Neural cell (in vitro differentiated cells): ENCODE data around the gene DNM2. TPM values are rescaled to one million over a fixed set of nuclear protein-coding genes. Genes with fewer than 3 reads are reported as not detected.

Experiments used
- H2AFZ ChIP-seq: fragments of 200-600, 300-800 bp; sonication (generic), shearing (Covaris generic); 2 replicates; pipeline ENCODE4 v1.6.0; 2014; ENCODE audit warnings: low read depth, mild to moderate bottlenecking, antibody characterized with exemption, low read length, moderate library complexity
- H3F3A ChIP-seq: fragments of 200-600 bp; shearing (Covaris generic); 2 replicates; pipeline ENCODE4 v1.6.1; 2016; ENCODE audit warnings: mild to moderate bottlenecking, moderate library complexity, mixed read lengths, antibody characterized with exemption, low read length; ENCODE audit not compliant: insufficient read depth, poor library complexity, severe bottlenecking
- H3K27ac ChIP-seq: fragments of 200-600, 300-800 bp; sonication (generic), shearing (Covaris generic); 2 replicates; pipeline ENCODE4 v1.5.1; 2014; ENCODE audit warnings: mild to moderate bottlenecking, low read length, moderate library complexity
- H3K27me3 ChIP-seq: fragments of 300-800, 200-600 bp; sonication (generic), shearing (Covaris generic); 2 replicates; pipeline ENCODE4 v1.6.0; 2014; ENCODE audit warnings: mild to moderate bottlenecking, low read depth, low read length, moderate library complexity; ENCODE audit not compliant: insufficient read depth
- H3K36me3 ChIP-seq: fragments of 300-800, 200-600 bp; sonication (generic), shearing (Covaris generic); 2 replicates; pipeline ENCODE4 v1.5.1; 2014; ENCODE audit warnings: mild to moderate bottlenecking, antibody characterized with exemption, low read length, moderate library complexity; ENCODE audit not compliant: insufficient read depth
- H3K4me2 ChIP-seq: fragments of 300-800, 200-600 bp; sonication (generic), shearing (Covaris generic); 2 replicates; pipeline ENCODE4 v1.6.0; 2014; ENCODE audit warnings: mild to moderate bottlenecking, low read length
- H3K4me3 ChIP-seq: fragments of 300-800, 200-600 bp; sonication (generic), shearing (Covaris generic); 2 replicates; pipeline ENCODE4 v1.5.1; 2014; ENCODE audit warnings: mild to moderate bottlenecking, low read length, moderate library complexity
- H3K79me2 ChIP-seq: fragments of 200-600 bp; shearing (Covaris generic); replicated peaks from 2 replicates; pipeline ENCODE4 v1.6.0; 2014; ENCODE audit warnings: mild to moderate bottlenecking, low read length, moderate library complexity; ENCODE audit not compliant: insufficient read depth
- H3K9ac ChIP-seq: fragments of 300-800, 200-600 bp; sonication (generic), shearing (Covaris generic); 2 replicates; pipeline ENCODE4 v1.6.1; 2016; ENCODE audit warnings: mild to moderate bottlenecking, low read length, mixed read lengths
- H3K9me2 ChIP-seq: fragments of 200-600 bp; shearing (Covaris generic); 2 replicates; pipeline ENCODE4 v1.6.1; 2016; ENCODE audit warnings: mild to moderate bottlenecking, low read length, mixed read lengths; ENCODE audit not compliant: insufficient read depth
- H3K9me3 ChIP-seq: fragments of 200-600, 300-800 bp; sonication (generic), shearing (Covaris generic); 2 replicates; pipeline ENCODE4 v1.6.1; 2016; ENCODE audit warnings: mild to moderate bottlenecking, mixed run types, low read length, moderate library complexity, mixed read lengths
- H4K20me1 ChIP-seq: fragments of 200-600 bp; shearing (Covaris generic); 2 replicates; pipeline ENCODE4 v1.6.1; 2016; ENCODE audit warnings: mild to moderate bottlenecking, mixed run types; ENCODE audit not compliant: insufficient read depth
- EP300 ChIP-seq: fragments of 450-650 bp; conservative IDR thresholded peaks from 2 replicates; pipeline ENCODE4 v1.6.1; 2014; ENCODE audit warnings: antibody characterized with exemption, mild to moderate bottlenecking, moderate library complexity; ENCODE audit not compliant: poor library complexity, severe bottlenecking
- EZH2 ChIP-seq: fragments of 200-600, 300-800 bp; shearing (Covaris generic), sonication (generic); IDR thresholded peaks from 2 replicates; pipeline ENCODE4 v1.6.1; 2014; ENCODE audit warnings: antibody characterized with exemption, low read length, borderline replicate concordance, mild to moderate bottlenecking; ENCODE audit not compliant: insufficient read depth, poor library complexity, severe bottlenecking
- MXI1 ChIP-seq: fragments of 450-650 bp; conservative IDR thresholded peaks from 2 replicates; pipeline ENCODE4 v1.6.1; 2014; ENCODE audit warnings: antibody characterized with exemption, mild to moderate bottlenecking; ENCODE audit not compliant: poor library complexity, severe bottlenecking
- POLR2AphosphoS5 ChIP-seq: IDR thresholded peaks from 2 replicates; pipeline ENCODE4 v1.6.1; 2012
- RAD21 ChIP-seq: fragments of 450-650 bp; conservative IDR thresholded peaks from 2 replicates; pipeline ENCODE4 v1.6.1; 2014; ENCODE audit warnings: antibody characterized with exemption, mild to moderate bottlenecking, moderate library complexity
- SMC3 ChIP-seq: fragments of 450-650 bp; conservative IDR thresholded peaks from 2 replicates; pipeline ENCODE4 v1.6.1; 2014; ENCODE audit warnings: antibody characterized with exemption, mild to moderate bottlenecking, moderate library complexity; ENCODE audit not compliant: poor library complexity
- TAF1 ChIP-seq: IDR thresholded peaks from 2 replicates; pipeline ENCODE4 v1.6.1; 2012; ENCODE audit warnings: low read depth
- polyA plus RNA-seq: library from polyadenylated mRNA; depleted of rRNA; stranded (reverse); fragments of >200 nt; gene quantifications from 2 replicates; pipeline ENCODE4 v1.2.3, GENCODE V29; 2014
- TF ChIP-seq, protein P1 (sequence below): IDR thresholded peaks from 2 replicates; pipeline ENCODE4 v1.6.1; 2012; ENCODE audit warnings: borderline replicate concordance
- TF ChIP-seq, protein P2 (sequence below): fragments of 450-650 bp; IDR thresholded peaks from 2 replicates; pipeline ENCODE4 v1.5.1; 2014; ENCODE audit warnings: antibody characterized with exemption, mild to moderate bottlenecking, moderate library complexity; ENCODE audit not compliant: poor library complexity, severe bottlenecking

The DNM2 gene
- polyA plus RNA-seq, 1 donor from 2014 or later = 31.4 TPM

DNA sequence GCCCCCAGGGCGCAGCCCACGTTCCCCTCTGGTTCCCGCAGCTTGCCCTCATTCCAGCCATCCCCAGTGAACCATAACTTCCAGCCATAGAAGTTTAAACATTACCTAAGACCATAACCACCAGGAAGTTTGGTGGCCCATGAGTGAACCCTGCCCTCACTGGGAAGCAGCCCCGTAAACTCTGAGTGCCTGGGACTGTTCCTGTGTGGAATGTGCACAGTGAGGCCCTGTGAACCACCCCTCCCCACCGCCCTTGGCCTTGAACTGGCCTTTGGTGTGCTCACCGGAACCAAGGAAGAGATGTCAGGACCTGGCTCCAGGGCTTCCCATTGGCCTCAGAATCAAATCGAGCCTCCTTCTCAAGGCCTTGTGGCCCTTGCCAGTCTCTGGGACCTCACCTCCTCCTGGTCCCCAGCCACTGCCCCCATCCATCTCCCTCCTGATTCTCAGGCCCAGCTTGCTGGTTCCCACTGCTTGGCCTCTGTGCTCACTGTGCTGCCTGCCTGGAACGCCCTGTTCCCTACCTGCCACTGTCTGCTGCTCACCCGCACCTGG is 46.5 kb downstream of the DNM2 start:
- no peaks in the 10 kb centered on the region for H4K20me1 ChIP-seq

DNA sequence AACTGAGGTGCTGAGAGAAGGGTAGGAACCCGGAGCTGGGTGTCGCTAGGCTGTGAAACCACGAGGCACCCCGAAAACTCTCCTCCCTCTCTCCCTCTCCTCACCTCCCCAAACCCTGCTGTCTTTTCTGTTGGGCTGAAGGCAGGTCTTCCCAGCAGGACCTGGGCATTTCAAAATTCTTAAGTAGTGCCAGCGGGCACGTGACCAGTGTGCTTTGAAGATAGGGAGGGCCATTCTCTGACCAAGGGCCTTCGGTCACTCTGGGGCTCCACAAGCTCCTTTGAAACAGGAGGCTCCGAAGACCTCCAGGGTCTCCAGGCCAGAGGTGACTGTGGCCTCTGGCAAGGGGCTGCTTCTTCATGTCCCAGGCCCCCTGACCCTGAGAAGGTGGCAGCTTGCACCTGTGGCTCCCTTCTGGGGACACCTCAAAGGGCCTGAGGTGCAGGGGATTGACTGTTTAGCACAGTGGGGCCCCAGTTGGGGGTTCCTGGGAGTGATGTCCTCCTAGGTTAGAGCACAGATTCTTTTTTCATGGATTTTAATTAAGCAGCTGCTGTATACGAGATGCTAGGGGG is 48.3 kb downstream of the DNM2 start:
- Histone ChIP-seq H3K9ac (no peak overlapping the region), H3K27me3 (no peaks in the 10 kb centered on the region), H3F3A (no peaks in the 10 kb centered on the region), H2AFZ (no peak overlapping the region), H4K20me1 (no peaks in the 10 kb centered on the region), H3K9me3 (no peaks in the 10 kb centered on the region), H3K4me2 (no peak overlapping the region), H3K27ac (no peak overlapping the region), H3K36me3 (peaks cover 5% of the 10 kb centered on the region), H3K79me2 (no peaks in the 10 kb centered on the region), H3K4me3 (no peak overlapping the region), H3K9me2 (no peaks in the 10 kb centered on the region)
- no peak for TF ChIP-seq TAF1
- no peak for TF ChIP-seq EZH2
- no peak for TF ChIP-seq MXI1
- no peak for TF ChIP-seq SMC3
- no peak for TF ChIP-seq RAD21
- TF ChIP-seq, protein P1, sequence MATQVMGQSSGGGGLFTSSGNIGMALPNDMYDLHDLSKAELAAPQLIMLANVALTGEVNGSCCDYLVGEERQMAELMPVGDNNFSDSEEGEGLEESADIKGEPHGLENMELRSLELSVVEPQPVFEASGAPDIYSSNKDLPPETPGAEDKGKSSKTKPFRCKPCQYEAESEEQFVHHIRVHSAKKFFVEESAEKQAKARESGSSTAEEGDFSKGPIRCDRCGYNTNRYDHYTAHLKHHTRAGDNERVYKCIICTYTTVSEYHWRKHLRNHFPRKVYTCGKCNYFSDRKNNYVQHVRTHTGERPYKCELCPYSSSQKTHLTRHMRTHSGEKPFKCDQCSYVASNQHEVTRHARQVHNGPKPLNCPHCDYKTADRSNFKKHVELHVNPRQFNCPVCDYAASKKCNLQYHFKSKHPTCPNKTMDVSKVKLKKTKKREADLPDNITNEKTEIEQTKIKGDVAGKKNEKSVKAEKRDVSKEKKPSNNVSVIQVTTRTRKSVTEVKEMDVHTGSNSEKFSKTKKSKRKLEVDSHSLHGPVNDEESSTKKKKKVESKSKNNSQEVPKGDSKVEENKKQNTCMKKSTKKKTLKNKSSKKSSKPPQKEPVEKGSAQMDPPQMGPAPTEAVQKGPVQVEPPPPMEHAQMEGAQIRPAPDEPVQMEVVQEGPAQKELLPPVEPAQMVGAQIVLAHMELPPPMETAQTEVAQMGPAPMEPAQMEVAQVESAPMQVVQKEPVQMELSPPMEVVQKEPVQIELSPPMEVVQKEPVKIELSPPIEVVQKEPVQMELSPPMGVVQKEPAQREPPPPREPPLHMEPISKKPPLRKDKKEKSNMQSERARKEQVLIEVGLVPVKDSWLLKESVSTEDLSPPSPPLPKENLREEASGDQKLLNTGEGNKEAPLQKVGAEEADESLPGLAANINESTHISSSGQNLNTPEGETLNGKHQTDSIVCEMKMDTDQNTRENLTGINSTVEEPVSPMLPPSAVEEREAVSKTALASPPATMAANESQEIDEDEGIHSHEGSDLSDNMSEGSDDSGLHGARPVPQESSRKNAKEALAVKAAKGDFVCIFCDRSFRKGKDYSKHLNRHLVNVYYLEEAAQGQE = no peak
- TF ChIP-seq, protein P2, sequence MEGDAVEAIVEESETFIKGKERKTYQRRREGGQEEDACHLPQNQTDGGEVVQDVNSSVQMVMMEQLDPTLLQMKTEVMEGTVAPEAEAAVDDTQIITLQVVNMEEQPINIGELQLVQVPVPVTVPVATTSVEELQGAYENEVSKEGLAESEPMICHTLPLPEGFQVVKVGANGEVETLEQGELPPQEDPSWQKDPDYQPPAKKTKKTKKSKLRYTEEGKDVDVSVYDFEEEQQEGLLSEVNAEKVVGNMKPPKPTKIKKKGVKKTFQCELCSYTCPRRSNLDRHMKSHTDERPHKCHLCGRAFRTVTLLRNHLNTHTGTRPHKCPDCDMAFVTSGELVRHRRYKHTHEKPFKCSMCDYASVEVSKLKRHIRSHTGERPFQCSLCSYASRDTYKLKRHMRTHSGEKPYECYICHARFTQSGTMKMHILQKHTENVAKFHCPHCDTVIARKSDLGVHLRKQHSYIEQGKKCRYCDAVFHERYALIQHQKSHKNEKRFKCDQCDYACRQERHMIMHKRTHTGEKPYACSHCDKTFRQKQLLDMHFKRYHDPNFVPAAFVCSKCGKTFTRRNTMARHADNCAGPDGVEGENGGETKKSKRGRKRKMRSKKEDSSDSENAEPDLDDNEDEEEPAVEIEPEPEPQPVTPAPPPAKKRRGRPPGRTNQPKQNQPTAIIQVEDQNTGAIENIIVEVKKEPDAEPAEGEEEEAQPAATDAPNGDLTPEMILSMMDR = no peak
- no peak for TF ChIP-seq EP300
- no peak for TF ChIP-seq POLR2AphosphoS5

More for the DNA sequence above, 46.5 kb downstream of the DNM2 start:
- no peaks in the 10 kb centered on the region for H3F3A ChIP-seq
- no peak overlapping the region for H3K9ac ChIP-seq
- H2AFZ ChIP-seq = no peak overlapping the region
- no peaks in the 10 kb centered on the region for H3K79me2 ChIP-seq
- no peak overlapping the region for H3K4me3 ChIP-seq
- no peak for TF ChIP-seq EZH2
- TF ChIP-seq RAD21 = no peak
- TF ChIP-seq SMC3 = no peak
- TF ChIP-seq EP300 = no peak
- TF ChIP-seq TAF1 = no peak
- TF ChIP-seq MXI1 = no peak
- TF ChIP-seq, protein P1 = no peak
- TF ChIP-seq, protein P2 = no peak
- no peak for TF ChIP-seq POLR2AphosphoS5
- H3K4me2 ChIP-seq = no peak overlapping the region
- no peaks in the 10 kb centered on the region for H3K27me3 ChIP-seq
- H3K9me2 ChIP-seq = no peaks in the 10 kb centered on the region
- H3K36me3 ChIP-seq = peaks cover 5% of the 10 kb centered on the region
- H3K9me3 ChIP-seq = no peaks in the 10 kb centered on the region
- H3K27ac ChIP-seq = no peak overlapping the region
